ENCODE measurements around the gene NOP9.

Gene NOP9

GRCh38 chr14:24315807-24316596 lies 16.4 kb downstream of the NOP9 start:
- no peak overlapping the region for H3K4me3 ChIP-seq (ENCODE audit: low read depth, low read length)
- TF ChIP-seq CTCF (IDR thresholded peaks at IDR 0.05; ENCODE audit: low read depth, low read length), result no peak

- no peak for TF ChIP-seq CTCF (IDR thresholded peaks at IDR 0.05; ENCODE audit: low read depth, low read length)
- H3K4me3 ChIP-seq (ENCODE audit: low read depth, low read length), result no peak overlapping the region
Observed at GRCh38 chr14:24316597-24316950, 16.9 kb downstream of the NOP9 start.

- H3K4me3 ChIP-seq (ENCODE audit: low read depth, low read length), result no peak overlapping the region
- no peak for TF ChIP-seq CTCF (IDR thresholded peaks at IDR 0.05; ENCODE audit: low read depth, low read length)
Observed at GRCh38 chr14:24317141-24317928, 17.7 kb downstream of the NOP9 start.

- no peak overlapping the region for H3K4me3 ChIP-seq (ENCODE audit: low read depth, low read length)
- no peak for TF ChIP-seq CTCF (IDR thresholded peaks at IDR 0.05; ENCODE audit: low read depth, low read length)
Observed at GRCh38 chr14:24321212-24321975, 21.7 kb downstream of the NOP9 start.

GRCh38 chr14:24322672-24323071 lies 23.0 kb downstream of the NOP9 start:
- TF ChIP-seq CTCF (IDR thresholded peaks at IDR 0.05; ENCODE audit: low read depth, low read length), result no peak
- H3K4me3 ChIP-seq (ENCODE audit: low read depth, low read length), result no peak overlapping the region

GRCh38 chr14:24323341-24323740 lies 23.7 kb downstream of the NOP9 start:
- no peak for TF ChIP-seq CTCF (IDR thresholded peaks at IDR 0.05; ENCODE audit: low read depth, low read length)
- no peak overlapping the region for H3K4me3 ChIP-seq (ENCODE audit: low read depth, low read length)

All from WI38 (cell line).